Stimulated activated CD4-positive, alpha-beta T cell treated with anti-CD3 and anti-CD28 coated beads, Interleukin-15, amount 100 ng/mL, for 48 hours (primary cell): ENCODE results near the gene FKBP7.
A peak's percentile ranks its signal among the peaks of the same experiment; 100 is the strongest.
"Not testable (repeated sequence)": the region's sequence is repeated elsewhere in the genome, so short reads cannot be mapped to it uniquely, and the experiment has no call there.

Source experiments
- DNase-seq, 2 donors: peaks; one replicate each; pipeline ENCODE4 v3.0.0-alpha.2; 2020; ENCODE audit warnings: low read depth in 2 of 2

FKBP7 gene

GRCh38 chr2:178449700-178450523 is 28.5 kb downstream of the FKBP7 start:
- DNase-seq, result no peak

DNA sequence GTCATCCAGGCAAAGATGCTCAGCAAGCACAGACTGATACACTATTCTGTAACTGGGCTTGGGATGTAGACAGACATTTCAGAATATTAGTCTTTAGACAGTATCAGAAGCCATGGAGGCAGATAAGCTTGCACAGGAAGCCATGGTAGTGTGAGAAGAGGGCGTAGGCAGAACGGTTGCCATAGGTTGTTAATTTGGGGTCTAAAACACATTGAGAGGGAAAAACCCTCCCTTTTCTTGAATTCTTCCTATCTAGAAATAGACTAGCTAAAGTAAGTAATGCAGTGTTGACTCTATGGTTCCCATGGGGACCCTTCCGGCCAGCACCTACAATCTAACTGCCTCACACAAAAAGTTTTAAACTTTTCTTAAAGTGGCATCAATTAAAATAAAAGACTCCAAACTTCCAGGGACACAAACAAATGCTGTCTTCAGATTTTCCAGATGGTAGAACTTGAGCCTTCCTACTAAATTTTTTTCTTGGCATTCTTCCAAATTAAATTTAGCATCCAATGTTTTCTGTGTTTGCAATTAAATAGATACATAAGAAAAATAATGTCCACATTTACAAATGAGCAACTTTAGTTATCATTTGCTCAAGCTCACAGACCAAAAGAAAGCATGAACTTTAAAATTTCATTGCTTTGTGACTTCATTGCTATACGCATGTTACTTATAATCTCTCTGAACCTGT is 29.3 kb downstream of the FKBP7 start:
- DNase-seq, result no peak

DNA sequence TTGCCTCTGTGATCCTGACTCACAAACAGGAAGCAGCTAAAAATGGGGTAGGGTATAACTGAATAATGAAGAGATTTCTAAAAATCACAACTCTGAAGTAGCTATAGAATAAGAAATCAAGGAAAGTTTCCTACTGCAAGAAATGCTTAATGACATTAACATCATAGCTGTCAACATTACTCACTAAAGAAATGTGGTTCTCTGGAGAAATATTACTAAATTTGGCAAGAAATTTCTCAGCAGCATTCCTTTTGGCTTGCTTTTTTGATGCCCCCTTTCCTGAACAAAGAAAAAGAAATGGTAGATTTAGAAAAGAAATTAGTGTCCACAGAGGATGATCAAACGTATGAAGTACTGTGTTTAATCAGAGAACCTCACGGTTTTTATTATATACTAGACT is 37.0 kb downstream of the FKBP7 start:
- DNase-seq, result no peak

GRCh38 chr2:178436662-178437061 is 41.7 kb downstream of the FKBP7 start:
- DNase-seq, result no peak

DNA sequence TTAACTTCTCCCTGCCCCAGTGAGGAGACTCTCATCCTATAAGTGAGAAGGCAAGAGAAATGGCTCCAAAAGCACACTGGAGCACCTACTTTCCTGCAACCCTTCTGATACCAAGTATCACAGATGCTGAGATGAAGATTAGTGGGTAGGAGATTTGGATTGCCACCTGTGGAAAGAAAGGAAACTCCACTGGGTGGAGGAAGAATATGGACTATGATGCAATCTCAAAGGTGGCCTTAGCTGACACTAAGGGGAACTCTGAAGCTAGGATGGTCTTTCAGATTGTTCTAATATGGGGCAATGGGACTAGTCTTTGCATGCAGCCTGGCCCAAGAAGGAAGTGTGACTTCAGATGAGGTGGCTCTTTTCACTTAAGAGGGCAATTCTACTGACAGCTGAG is 49.1 kb downstream of the FKBP7 start:
- DNase-seq, result no peak

- DNase-seq, result no peak
These were observed 50.0 kb downstream of the FKBP7 start for GRCh38 chr2:178428396-178428806.

- DNase-seq, result no peak
These were observed 50.9 kb downstream of the FKBP7 start for GRCh38 chr2:178427458-178427857.

DNA sequence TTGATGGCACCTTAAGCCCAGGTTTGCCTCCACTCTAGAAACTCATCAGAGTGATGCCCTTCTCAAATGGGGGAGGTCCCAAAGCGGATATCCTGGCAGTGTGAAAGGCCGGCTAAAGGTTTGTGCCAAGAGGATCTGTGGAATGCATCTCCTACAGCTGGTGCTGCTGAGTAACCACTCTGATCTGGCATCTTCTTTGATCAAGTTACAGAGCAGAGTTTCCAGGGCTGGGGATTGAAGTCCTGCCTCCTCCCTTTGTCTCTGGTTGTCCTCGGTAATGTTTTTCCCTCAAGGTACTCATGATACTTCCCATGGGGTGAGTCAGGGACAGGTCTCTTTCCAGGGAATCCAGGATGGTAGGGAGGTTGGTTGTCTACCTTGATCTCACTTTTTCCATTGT is 52.0 kb downstream of the FKBP7 start:
- DNase-seq, result no peak

DNA sequence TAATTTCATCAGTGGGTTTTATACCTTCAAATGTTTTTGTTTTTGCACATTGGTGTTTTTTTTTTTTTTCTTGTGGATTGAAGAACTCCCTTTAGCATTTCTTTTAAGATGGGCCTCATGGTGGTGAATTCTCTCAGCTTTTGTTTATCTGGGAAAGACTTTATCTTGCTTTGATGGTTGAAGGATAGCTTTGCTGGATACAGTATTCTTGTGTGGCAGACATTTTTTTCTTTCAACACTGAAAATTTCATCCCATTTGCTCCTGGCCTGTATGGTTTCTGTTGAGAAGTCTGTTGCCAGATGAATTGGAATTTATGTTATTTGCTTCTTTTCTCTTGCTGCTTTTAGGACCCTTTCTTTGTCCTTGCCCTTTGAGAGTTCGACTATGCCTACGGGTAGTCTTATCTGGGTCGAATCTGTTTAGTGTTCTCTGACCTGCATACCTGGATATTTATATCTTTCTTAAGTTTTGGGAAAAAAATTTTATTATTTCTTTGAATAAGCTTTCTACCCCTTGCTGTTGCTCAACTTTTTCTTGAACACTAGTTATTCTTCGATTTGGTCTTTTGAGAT is 53.1 kb downstream of the FKBP7 start:
- DNase-seq, result no peak

DNA sequence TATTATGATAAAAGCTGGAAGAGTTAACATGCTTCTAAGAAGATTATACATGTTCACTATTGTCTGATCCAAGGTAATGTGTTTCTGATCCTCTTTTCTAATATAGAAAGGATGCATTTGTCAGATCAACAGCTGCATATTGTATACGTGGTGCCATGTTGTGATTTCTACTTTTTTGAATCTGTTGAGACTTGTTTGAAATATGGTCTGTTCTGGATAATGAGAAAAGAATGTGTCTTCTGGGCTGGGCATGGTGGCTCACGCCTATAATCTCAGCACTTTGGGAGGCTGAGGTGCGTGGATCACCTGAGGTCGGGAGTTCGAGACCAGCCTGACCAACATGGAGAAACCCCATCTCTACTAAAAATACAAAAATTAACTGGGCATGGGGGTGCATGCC is 54.7 kb downstream of the FKBP7 start:
- not testable (repeated sequence) for DNase-seq

DNA sequence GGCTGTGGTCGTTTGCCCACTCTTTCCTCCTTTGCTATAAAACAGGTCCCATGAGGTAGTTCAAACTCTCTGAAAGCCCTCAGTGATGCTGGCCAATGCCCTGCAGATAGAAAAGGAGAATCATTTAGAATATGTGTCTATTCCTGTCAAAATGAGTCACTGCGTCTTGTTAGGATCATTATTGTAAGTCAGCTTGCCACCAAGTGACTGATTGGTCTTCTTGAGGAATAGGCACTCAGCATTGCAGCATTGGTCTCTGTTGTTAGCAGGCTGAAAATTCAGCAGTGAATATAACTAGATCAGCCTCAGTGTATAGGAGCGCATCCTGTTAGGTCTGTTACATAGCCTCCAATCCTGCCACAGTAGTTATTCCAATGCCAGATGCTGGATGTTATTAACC is 56.3 kb downstream of the FKBP7 start:
- no peak for DNase-seq

- DNase-seq, result no peak
These were observed 57.9 kb downstream of the FKBP7 start for GRCh38 chr2:178420463-178420999.

- DNase-seq, result no peak
These were observed 59.3 kb downstream of the FKBP7 start for GRCh38 chr2:178419123-178419522.

- DNase-seq, result no peak
These were observed 60.0 kb downstream of the FKBP7 start for GRCh38 chr2:178418426-178418825.

- DNase-seq, result no peak
These were observed 60.5 kb downstream of the FKBP7 start for GRCh38 chr2:178417916-178418315.

GRCh38 chr2:178415979-178416378 is 62.4 kb downstream of the FKBP7 start:
- no peak for DNase-seq

GRCh38 chr2:178414266-178415247 is 63.8 kb downstream of the FKBP7 start:
- DNase-seq, result peak; percentile 69 to 74
